HCT116 (cell line): ENCODE measurements around the gene MLANA. TPM values are rescaled to one million over a fixed set of nuclear protein-coding genes. Genes with fewer than 3 reads are reported as not detected.

Source experiments
- ATAC-seq: fragments of 200-7000 bp; cut with Tn5 transposase; 2 replicates; pipeline ENCODE4 v1.9.1; 2020; ENCODE audit warnings: mild to moderate bottlenecking, moderate library complexity
- BruUV-seq: library from RNA; stranded (reverse); fragments of 400-500 nt; replicated peaks from 2 replicates; lab custom pipeline; 2021; lab: Mats Ljungman, UMichigan
- CTCF ChIA-PET: fragments of 300-600 bp; sonication (Branson Sonifier 250); formaldehyde crosslinking; loops from one replicate; lab custom pipeline; 2021; ENCODE audit warnings: antibody characterized with exemption; lab: Charles Lee
- POLR2A ChIA-PET: fragments of 300-600, 350-600 bp; sonication (Branson Sonifier 250); formaldehyde crosslinking; loops from one replicate; lab custom pipeline; 2021; ENCODE audit warnings: antibody characterized with exemption; lab: Charles Lee
- RAD21 ChIA-PET, 2 experiments: fragments of 300-600 bp; sonication (Branson Sonifier 250); formaldehyde crosslinking; loops; one replicate each; lab custom pipeline; 2023; ENCODE audit warnings: low total read pairs in 2 of 2; ENCODE audit not compliant: uncharacterized antibody in 2 of 2, unreplicated experiment in 2 of 2, low non-redundant PET in 1 of 2; lab: Charles Lee
- DNase-seq: peaks from one replicate; pipeline ENCODE4 v3.0.0-alpha.2; 2010; ENCODE audit warnings: low read depth, low spot score
- H2AFZ ChIP-seq: fragments of 200-600 bp; shearing (Covaris generic), sonication (generic); 2 replicates; pipeline ENCODE4 v1.6.1; 2017; ENCODE audit warnings: low read depth, mixed run types, mixed read lengths, antibody characterized with exemption, low read length; ENCODE audit not compliant: poor library complexity, severe bottlenecking
- H3K27ac ChIP-seq: 2 replicates; pipeline ENCODE4 v1.5.1; 2012; ENCODE audit warnings: low read depth, low read length
- H3K27me3 ChIP-seq: fragments of 200-600 bp; sonication (generic); 2 replicates; pipeline ENCODE4 v1.6.1; 2016; ENCODE audit warnings: mixed run types, low read length, mixed read lengths; ENCODE audit not compliant: insufficient read depth
- H3K36me3 ChIP-seq, 2 experiments: fragments of 200-500 bp in 1 of 2; fragments of 200-600 bp in 1 of 2; sonication (Bioruptor generic) in 1 of 2; sonication (generic) in 1 of 2; 2 replicates each; pipeline versions ENCODE4 v1.5.1 to v1.6.1; 2014 to 2016; ENCODE audit warnings: low read length in 2 of 2, inconsistent platforms in 1 of 2, mixed read lengths in 1 of 2, mixed run types in 1 of 2; ENCODE audit not compliant: insufficient read depth in 2 of 2, control insufficient read depth in 1 of 2
- H3K4me1 ChIP-seq, 2 experiments: fragments of 200-600 bp in 1 of 2; sonication (generic) in 1 of 2; 2 replicates each; pipeline versions ENCODE4 v1.5.1 to v1.6.1; 2012 to 2017; ENCODE audit warnings: low read length in 2 of 2, inconsistent platforms in 1 of 2, mild to moderate bottlenecking in 1 of 2, mixed read lengths in 1 of 2, mixed run types in 1 of 2, moderate library complexity in 1 of 2; ENCODE audit not compliant: insufficient read depth in 2 of 2, control insufficient read depth in 1 of 2
- H3K4me2 ChIP-seq: fragments of 200-600 bp; sonication (generic); 2 replicates; pipeline ENCODE4 v1.6.1; 2017; ENCODE audit warnings: mixed run types, low read length, mixed read lengths
- H3K4me3 ChIP-seq, 2 experiments: fragments of 200-600 bp in 1 of 2; sonication (generic) in 1 of 2; replicated peaks in 1 of 2; 2 replicates each; pipeline ENCODE4 v1.5.1; 2011 to 2016; ENCODE audit warnings: low read length in 2 of 2, control low read depth in 1 of 2, low read depth in 1 of 2, mild to moderate bottlenecking in 1 of 2, mixed read lengths in 1 of 2, mixed run types in 1 of 2
- H3K79me2 ChIP-seq: fragments of 200-600 bp; sonication (generic); 2 replicates; pipeline ENCODE4 v1.6.1; 2017; ENCODE audit warnings: mild to moderate bottlenecking, mixed run types, low read length, moderate library complexity, mixed read lengths; ENCODE audit not compliant: insufficient read depth
- H3K9ac ChIP-seq: fragments of 200-600 bp; sonication (generic); 2 replicates; pipeline ENCODE4 v1.6.1; 2016; ENCODE audit warnings: low read length, mixed read lengths
- H3K9me2 ChIP-seq: fragments of 200-600 bp; sonication (generic), shearing (Covaris generic); 2 replicates; pipeline ENCODE4 v1.6.1; 2017; ENCODE audit warnings: mixed run types, mild to moderate bottlenecking, moderate library complexity; ENCODE audit not compliant: insufficient read depth
- H3K9me3 ChIP-seq, 2 experiments: fragments of 200-500 bp in 1 of 2; fragments of 200-600 bp in 1 of 2; sonication (Bioruptor generic) in 1 of 2; sonication (generic) in 1 of 2; 2 replicates each; pipeline ENCODE4 v1.6.1; 2014 to 2017; ENCODE audit warnings: low read length in 2 of 2, mixed read lengths in 2 of 2, inconsistent platforms in 1 of 2, low read depth in 1 of 2, mild to moderate bottlenecking in 1 of 2, mixed run types in 1 of 2, moderate library complexity in 1 of 2; ENCODE audit not compliant: control insufficient read depth in 1 of 2, insufficient read depth in 1 of 2
- H4K20me1 ChIP-seq: fragments of 200-600 bp; sonication (generic), shearing (Covaris generic); 2 replicates; pipeline ENCODE4 v1.6.1; 2017; ENCODE audit warnings: mixed run types, mild to moderate bottlenecking, moderate library complexity; ENCODE audit not compliant: insufficient read depth
- EGR1 ChIP-seq: IDR thresholded peaks from 2 replicates; pipeline ENCODE4 v1.6.1; 2012; ENCODE audit warnings: low read depth
- ELF1 ChIP-seq: IDR thresholded peaks from 2 replicates; pipeline ENCODE4 v1.6.1; 2012; ENCODE audit warnings: low read depth, borderline replicate concordance
- EZH2 ChIP-seq: fragments of 200-600 bp; sonication (generic); IDR thresholded peaks from 2 replicates; pipeline ENCODE4 v1.6.1; 2017; ENCODE audit warnings: antibody characterized with exemption, mixed run types
- FOSL1 ChIP-seq: IDR thresholded peaks from 2 replicates; pipeline ENCODE4 v1.6.1; 2012; ENCODE audit warnings: low read depth
- MAX ChIP-seq: IDR thresholded peaks from 2 replicates; pipeline ENCODE4 v1.6.1; 2012
- POLR2A ChIP-seq: IDR thresholded peaks from 2 replicates; pipeline ENCODE4 v1.7.0; 2011; ENCODE audit warnings: borderline replicate concordance; ENCODE audit not compliant: insufficient read depth, insufficient read length; ENCODE audit errors: extremely low read depth
- RAD21 ChIP-seq: IDR thresholded peaks from 2 replicates; pipeline ENCODE4 v1.6.1; 2012; ENCODE audit warnings: low read depth, mild to moderate bottlenecking
- ZBTB33 ChIP-seq: IDR thresholded peaks from 2 replicates; pipeline ENCODE4 v1.6.1; 2011; ENCODE audit warnings: mild to moderate bottlenecking, low read length, moderate library complexity; ENCODE audit not compliant: insufficient replicate concordance; ENCODE audit errors: extremely low read depth
- ZFX ChIP-seq: fragments of 450-650 bp; IDR thresholded peaks from 2 replicates; pipeline ENCODE4 v1.6.1; 2017
- intact Hi-C: fragments of 100-400 bp; cut with micrococcal nuclease; formaldehyde crosslinking; loops from 2 replicates; pipeline ENCODE4 v1.10.0; 2022
- total RNA-seq: library from RNA; stranded (reverse); gene quantifications from one replicate; pipeline ENCODE4 v1.2.1, GENCODE V29; 2021; ENCODE audit not compliant: unreplicated experiment

MLANA gene
- total RNA-seq, 1 experiment from 2014 or later = not detected

GRCh38 chr9:5949103-5949699 is 58.5 kb downstream of the MLANA start:
- no peak overlapping the region for H3K4me2 ChIP-seq
- H3K36me3 ChIP-seq = no peaks in the 10 kb centered on the region
- H3K9me3 ChIP-seq = no peaks in the 10 kb centered on the region
- no peak overlapping the region for H3K4me3 ChIP-seq
- no peak overlapping the region for H3K9ac ChIP-seq
- no peaks in the 10 kb centered on the region for H3K27me3 ChIP-seq
- ATAC-seq = no peak
- ChIA-PET POLR2A (no interaction called here), CTCF (no interaction called here), RAD21 (no interaction called here)
- H3K4me1 ChIP-seq = peaks cover 0 to 4% of the 10 kb centered on the region in 2 experiments; a peak in 1 of 4 replicates
- H3K27ac ChIP-seq = no peak overlapping the region
- H2AFZ ChIP-seq = no peak overlapping the region
- no peak for TF ChIP-seq EZH2
- no peak for TF ChIP-seq ELF1
- TF ChIP-seq POLR2A = no peak
- TF ChIP-seq ZBTB33 = no peak
- no peak for TF ChIP-seq MAX
- TF ChIP-seq ZFX = no peak
- no peak for TF ChIP-seq RAD21
- no peak for TF ChIP-seq FOSL1
- no peak for TF ChIP-seq EGR1
- BruUV-seq = no TSS peak
- H3K79me2 ChIP-seq = no peaks in the 10 kb centered on the region
- no peaks in the 10 kb centered on the region for H4K20me1 ChIP-seq
- H3K9me2 ChIP-seq = no peaks in the 10 kb centered on the region
- intact Hi-C loops = no loop called here
- DNase-seq = no peak
